WTC11 (cell line): ENCODE measurements around the gene RPS24.

Source experiments
- AFF4 ChIP-seq: sonication (generic); formaldehyde crosslinking; IDR thresholded peaks from 2 replicates; pipeline ENCODE4 v1.8.1; 2023; ENCODE audit warnings: mild to moderate bottlenecking, missing genetic modification reagents, borderline replicate concordance
- CTCF ChIP-seq: fragments of 200-600 bp; IDR thresholded peaks from 2 replicates; pipeline ENCODE4 v1.8.0; 2022; ENCODE audit warnings: antibody characterized with exemption
- MAX ChIP-seq: sonication (generic); formaldehyde crosslinking; IDR thresholded peaks from 2 replicates; pipeline ENCODE4 v1.8.0; 2022; ENCODE audit warnings: mild to moderate bottlenecking, missing genetic modification reagents
- PRDM15 ChIP-seq: sonication (generic); formaldehyde crosslinking; IDR thresholded peaks from 2 replicates; pipeline ENCODE4 v1.8.0; 2022; ENCODE audit warnings: missing genetic modification reagents
- ZBTB43 ChIP-seq: sonication (generic); formaldehyde crosslinking; IDR thresholded peaks from 2 replicates; pipeline ENCODE4 v1.8.1; 2023; ENCODE audit warnings: mild to moderate bottlenecking, missing genetic modification reagents

GRCh38 chr10:78045856-78046255, 12.2 kb downstream of the RPS24 start:
- TF ChIP-seq CTCF (no peak), ZBTB43 (no peak), PRDM15 (no peak), AFF4 (CRISPR knock-in tag) (no peak), MAX (CRISPR knock-in tag) (no peak)
